Head of caudate nucleus (tissue), 42 donors: ENCODE data around the gene NFYC.

ENCODE experiments used
- DNase-seq, 42 donors: peaks; one replicate each; pipeline versions ENCODE4 v3.0.0 to v3.0.0-alpha.2; 2020 to 2021; ENCODE audit warnings: mixed read lengths in 7 of 42
- intact Hi-C: fragments of 100-400 bp; cut with DNase I; formaldehyde crosslinking; loops from one replicate; pipeline ENCODE4 v1.15.0; 2022

Gene NFYC

GRCh38 chr1:40786995-40787705 lies 95.6 kb downstream of the NFYC start:
- DNase-seq, result no peak
- intact Hi-C loops, result no loop called here

- intact Hi-C loops, result no loop called here
- no peak for DNase-seq
These were observed 96.4 kb downstream of the NFYC start for GRCh38 chr1:40787737-40788560.

- intact Hi-C loops, result no loop called here
- DNase-seq, result no peak
These were observed 97.2 kb downstream of the NFYC start for GRCh38 chr1:40788561-40789341.

- intact Hi-C loops, result no loop called here
- DNase-seq, result no peak
These were observed 97.8 kb downstream of the NFYC start for GRCh38 chr1:40789342-40789598.

GRCh38 chr1:40789661-40790430 lies 98.3 kb downstream of the NFYC start:
- no peak for DNase-seq
- intact Hi-C loops, result no loop called here

GRCh38 chr1:40792036-40792435 lies 100.5 kb downstream of the NFYC start:
- no peak for DNase-seq
- intact Hi-C loops, result no loop called here

- DNase-seq, result no peak
- intact Hi-C loops, result no loop called here
These were observed 102.1 kb downstream of the NFYC start for GRCh38 chr1:40793617-40794016.

GRCh38 chr1:40794048-40794447 lies 102.5 kb downstream of the NFYC start:
- DNase-seq, result no peak
- intact Hi-C loops, result no loop called here

- intact Hi-C loops, result no loop called here
- no peak for DNase-seq
These were observed 103.6 kb downstream of the NFYC start for GRCh38 chr1:40794974-40795715.

- no peak for DNase-seq
- intact Hi-C loops, result no loop called here
These were observed 104.5 kb downstream of the NFYC start for GRCh38 chr1:40795811-40796586.

- peak in 4 of 42 donors; percentile 27 to 71 (median 34) for DNase-seq
- intact Hi-C loops, result no loop called here
These were observed 105.6 kb downstream of the NFYC start for GRCh38 chr1:40796939-40797667.

GRCh38 chr1:40797668-40798010 lies 106.1 kb downstream of the NFYC start:
- no peak for DNase-seq
- intact Hi-C loops, result no loop called here

GRCh38 chr1:40798366-40799281 lies 107.1 kb downstream of the NFYC start:
- intact Hi-C loops, result no loop called here

GRCh38 chr1:40799351-40799867 lies 107.9 kb downstream of the NFYC start:
- DNase-seq, result no peak

More at GRCh38 chr1:40798366-40799281, 107.1 kb downstream of the NFYC start:
- peak in 1 of 42 donors; percentile 30 for DNase-seq

GRCh38 chr1:40801742-40802077 lies 110.2 kb downstream of the NFYC start:
- DNase-seq, result no peak
- intact Hi-C loops, result no loop called here

More at GRCh38 chr1:40799351-40799867, 107.9 kb downstream of the NFYC start:
- intact Hi-C loops, result no loop called here
